Left ventricle myocardium superior (tissue), 1 donor: ENCODE results near the gene SH2B2. TPM values are rescaled to one million over a fixed set of nuclear protein-coding genes. Genes with fewer than 3 reads are reported as not detected.
A peak's percentile ranks its signal among the peaks of the same experiment; 100 is the strongest.

Source experiments
- ATAC-seq: fragments of 200-7000 bp; cut with Tn5 transposase; one replicate; pipeline ENCODE4 v1.9.1; 2020; ENCODE audit warnings: mild to moderate bottlenecking, moderate library complexity
- DNase-seq: peaks from one replicate; pipeline ENCODE4 v3.0.0-alpha.2; 2020
- intact Hi-C: fragments of 100-400 bp; cut with micrococcal nuclease; formaldehyde crosslinking; loops from one replicate; pipeline ENCODE4 v1.11.0; 2022
- long read RNA-seq: library from polyadenylated mRNA; unstranded; transcript quantifications from one replicate; pipeline ENCODE4 v2.0.0, GENCODE V29; 2021
- total RNA-seq: library from RNA; stranded (reverse); fragmentation: NEBNext Ultra II Directional; extraction: Animal tissue kit (Norgen Biotek cat#: 25700); gene quantifications from one replicate; pipeline ENCODE4 v1.2.1, GENCODE V29; 2021
- donor health status: DM: no; HTN: yes; CAD: no; lungs with severe emphysema.

SH2B2 gene
- 0.99 TPM for total RNA-seq
- long read RNA-seq, partial matches to known transcripts, result 1 of 2 reads
- long read RNA-seq, other reads (novel, unspliced or antisense), result 1 of 2 reads

DNA sequence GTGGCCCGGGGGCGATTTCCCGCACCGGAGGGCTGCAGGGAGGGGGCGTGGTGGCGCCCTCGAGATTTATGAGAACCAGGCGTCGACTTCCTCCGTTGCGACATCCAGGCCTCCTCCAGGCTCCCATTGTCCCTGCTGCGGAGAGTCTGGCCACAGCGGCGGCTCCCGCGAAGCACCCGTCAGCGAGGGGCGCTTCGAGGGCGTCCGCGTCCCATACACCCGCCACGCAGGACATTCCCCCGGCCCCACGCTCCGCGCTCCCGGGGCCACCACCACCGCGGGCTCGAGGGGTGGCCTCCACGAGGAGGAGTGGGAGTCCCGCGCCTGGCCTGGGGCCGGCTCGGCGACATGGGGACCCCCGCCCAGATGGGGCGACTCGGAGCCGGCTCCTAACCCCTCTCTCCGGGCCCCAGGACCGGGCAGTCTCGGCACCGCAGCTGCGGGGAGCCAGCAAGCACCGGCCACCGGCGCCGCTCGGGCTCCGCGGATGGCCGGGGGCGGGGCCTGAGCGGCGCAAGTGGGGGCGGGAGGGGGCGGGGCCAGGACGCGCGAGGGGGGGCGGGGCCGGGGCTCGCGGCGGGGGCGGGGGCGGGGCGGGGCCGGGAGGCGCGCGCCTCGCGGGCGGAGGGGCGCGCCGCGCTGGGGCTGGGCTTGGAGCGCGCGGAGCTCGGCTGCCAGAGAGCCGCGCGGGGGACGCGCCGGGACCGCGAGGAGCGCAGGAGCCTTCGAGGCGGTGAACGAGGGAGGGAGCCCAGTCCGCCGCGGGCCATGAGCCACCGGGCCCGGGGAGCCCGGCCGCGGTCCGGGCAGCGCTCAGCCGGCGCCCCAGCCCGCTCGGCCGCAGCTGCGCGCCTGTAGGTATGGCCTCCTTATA is at the start of gene SH2B2:
Gene SH2B2 (plus strand): TSS at position 632 of the 874 bp plus-strand sequence. CDS start 13,683 bp downstream, outside the sequence.
- intact Hi-C loops, result no loop called here
- DNase-seq (peak; percentile 84), ATAC-seq (peak; percentile 79)

DNA sequence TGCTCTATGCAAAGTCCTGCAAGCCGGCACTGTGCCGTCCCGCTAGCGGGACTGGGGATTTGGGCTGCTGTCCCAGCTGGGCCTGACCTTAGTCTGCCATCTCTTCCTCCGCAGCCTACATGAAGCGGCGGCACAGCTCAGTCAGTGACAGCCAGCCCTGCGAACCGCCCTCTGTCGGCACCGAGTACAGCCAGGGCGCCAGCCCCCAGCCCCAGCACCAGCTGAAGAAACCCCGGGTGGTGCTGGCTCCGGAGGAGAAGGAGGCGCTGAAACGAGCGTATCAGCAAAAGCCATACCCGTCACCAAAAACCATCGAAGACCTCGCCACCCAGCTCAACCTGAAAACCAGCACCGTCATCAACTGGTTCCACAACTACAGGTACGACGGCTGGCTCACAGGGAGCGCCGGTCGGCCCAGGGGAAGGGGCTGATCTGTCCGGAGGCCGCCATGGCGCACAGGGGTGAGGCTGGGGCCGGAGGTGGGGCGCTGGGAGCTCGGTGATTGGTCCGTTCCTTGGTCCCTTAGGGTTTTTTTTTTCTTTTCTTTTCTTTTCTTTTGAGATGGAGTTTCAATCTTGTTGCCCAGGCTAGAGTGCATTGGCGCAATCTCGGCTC is 47.4 kb upstream of the SH2B2 start:
- intact Hi-C loops, result no loop called here
- ATAC-seq (no peak), DNase-seq (no peak)

DNA sequence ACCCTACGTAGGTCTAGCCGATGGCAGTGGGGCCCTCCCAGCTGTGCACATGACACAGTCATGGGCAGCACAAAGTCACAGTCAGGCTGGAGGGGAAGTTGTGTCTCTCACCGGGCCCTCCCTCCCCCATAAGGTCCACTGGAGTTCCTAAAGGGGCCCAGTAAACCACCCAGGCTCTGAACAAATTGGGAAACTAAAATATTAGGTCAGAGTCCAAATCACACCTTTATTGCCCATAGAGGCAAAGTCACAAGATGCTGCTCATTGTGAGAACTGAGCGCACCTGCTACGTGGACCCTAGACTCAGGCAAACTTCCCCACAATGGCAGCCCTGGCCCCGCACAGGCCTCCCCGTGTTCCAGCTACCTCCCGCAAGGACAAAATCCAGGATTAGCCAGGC is 45.2 kb upstream of the SH2B2 start:
- intact Hi-C loops, result no loop called here
- no peak for DNase-seq
- ATAC-seq, result no peak

DNA sequence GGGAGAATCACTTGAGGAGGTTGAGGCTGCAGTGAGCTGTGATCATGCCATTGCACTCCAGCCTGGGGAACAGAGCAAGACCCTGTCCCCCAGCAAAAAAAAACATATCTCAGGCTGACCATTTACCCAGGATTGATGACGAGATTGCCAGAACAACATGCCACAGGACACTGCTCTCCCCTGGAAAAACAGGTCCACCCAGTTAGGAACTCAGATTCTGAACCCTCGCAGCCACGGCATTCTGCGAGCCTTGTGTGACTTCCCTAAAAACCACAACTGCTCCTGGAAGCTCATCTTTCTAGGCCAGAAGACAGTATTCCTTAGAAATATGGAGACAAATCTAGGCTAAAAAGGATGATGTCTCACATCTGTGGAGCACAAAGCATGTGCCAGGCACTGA is 42.1 kb upstream of the SH2B2 start:
- ATAC-seq (no peak), DNase-seq (no peak)
- intact Hi-C loops, result no loop called here

DNA sequence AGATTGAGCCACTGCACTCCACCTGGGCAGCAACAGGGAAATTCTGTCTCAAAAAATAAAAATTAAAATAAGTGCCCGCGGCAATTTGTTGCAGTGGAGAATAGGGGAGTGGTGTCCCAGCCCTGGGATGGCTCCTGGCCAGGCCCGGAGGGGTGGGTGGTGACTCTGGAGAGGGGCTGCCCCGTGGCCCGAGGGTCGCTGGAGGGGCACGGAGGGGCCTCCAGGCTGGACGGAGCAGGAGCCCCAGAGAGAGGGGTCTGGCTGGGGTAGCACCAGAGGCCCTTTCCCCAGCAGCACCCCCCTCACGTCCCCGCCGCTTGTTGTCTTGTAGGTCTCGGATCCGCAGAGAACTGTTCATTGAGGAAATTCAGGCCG is 38.6 kb upstream of the SH2B2 start:
- intact Hi-C loops, result no loop called here
- DNase-seq (no peak), ATAC-seq (no peak)

DNA sequence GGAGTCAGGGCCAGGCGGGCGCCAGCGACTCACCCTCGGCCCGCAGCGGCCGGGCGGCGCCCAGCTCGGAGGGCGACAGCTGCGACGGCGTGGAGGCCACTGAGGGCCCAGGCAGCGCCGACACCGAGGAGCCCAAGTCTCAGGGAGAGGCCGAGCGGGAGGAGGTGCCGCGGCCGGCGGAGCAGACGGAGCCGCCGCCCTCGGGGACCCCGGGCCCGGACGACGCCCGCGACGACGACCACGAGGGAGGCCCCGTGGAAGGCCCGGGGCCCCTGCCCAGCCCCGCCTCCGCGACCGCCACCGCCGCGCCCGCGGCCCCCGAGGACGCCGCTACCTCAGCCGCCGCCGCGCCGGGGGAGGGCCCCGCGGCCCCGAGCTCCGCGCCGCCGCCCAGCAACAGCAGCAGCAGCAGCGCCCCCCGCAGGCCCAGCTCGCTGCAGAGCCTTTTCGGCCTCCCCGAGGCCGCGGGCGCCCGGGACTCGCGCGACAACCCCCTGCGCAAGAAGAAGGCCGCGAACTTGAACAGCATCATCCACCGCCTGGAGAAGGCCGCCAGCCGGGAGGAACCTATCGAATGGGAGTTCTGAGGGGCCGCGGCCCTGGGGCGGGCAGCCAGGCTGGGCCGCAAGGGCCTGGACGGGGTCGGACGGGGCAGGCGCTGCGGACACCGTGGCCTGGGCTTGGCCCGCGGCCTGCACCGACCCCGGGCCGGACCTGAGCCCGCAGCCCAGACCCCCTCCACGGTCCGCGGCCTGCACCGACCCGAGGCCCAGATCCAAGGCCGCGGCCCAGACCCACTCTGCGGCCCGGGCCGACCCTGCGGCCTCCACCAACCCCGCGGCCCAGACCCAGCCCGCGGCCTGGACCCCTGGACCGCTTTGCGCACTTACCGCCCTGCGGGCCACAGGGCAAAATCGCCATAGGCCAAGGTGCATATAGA is 37.9 kb upstream of the SH2B2 start:
- DNase-seq (no peak), ATAC-seq (no peak)
- intact Hi-C loops, result no loop called here

DNA sequence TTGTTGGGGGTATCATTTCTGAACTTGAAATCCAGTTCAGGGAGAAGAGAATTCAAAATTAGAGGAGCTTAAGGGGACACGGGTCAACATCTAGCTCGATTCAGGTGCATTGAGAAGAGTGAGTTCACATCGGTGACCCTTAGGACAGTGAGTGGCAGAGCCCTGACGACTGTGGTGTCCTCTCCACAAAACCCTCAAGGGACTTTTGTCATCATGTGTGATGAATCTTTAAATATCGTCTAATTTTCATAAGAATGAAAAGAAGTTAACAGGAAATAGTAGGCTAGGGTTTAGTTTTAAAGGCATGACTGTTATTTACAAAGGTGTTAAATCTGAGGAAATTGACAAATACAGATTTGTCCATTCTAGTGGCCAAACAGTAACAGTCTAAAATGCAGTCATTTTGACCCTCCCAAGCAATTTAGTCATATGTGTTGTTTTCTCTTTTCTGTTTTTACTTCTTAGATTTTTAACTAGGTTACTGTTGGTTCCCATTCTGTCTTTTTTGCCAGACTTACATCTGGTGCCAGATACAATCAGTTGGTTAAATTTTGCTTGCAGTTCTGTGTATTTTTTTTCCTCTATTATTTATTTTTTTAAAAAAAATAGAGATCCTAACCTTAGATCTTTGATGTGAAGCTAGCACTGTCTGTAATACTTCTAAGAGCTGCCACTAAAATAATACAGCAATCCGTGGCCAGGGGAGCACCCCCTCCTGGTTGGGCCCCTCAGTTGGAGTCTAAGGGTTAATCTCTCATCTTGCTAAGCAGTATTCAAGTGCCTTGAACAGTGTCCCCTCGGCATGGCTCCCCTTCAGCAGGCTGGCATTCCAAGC is 34.9 kb upstream of the SH2B2 start:
- no peak for DNase-seq
- ATAC-seq, result no peak
- intact Hi-C loops, result loop anchor here (10.0 kb wide), 1 partner anchor 637 kb away; no protein-coding TSS in a partner anchor

DNA sequence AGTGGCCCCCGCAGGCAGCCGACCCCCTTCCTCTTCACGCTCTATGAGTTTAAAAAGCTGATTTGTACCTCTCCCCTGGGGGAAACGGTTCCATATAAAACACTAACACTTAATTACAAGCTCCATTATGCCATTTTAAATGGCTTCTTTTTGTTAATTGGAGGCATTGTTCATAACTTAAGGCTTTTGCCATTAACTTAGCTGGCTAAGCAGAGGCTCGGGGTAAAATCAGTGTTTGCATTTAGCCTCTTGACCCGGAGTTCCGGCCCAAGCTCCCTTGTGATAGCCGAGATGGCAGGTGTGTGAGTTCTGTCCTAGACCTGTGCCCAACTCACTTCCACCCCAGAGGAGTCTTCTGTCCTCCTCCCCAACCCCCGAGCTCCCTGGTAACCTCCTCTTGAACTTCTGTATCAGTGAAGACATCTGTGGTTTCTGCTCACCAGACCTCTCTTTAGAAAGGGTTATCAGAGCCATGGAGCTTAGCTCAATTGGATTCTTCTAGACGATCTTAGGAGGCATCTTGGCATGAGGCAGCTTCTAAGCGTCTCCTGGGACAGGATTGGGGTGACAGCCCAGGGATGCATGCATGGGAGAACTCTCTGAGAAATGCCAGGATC is 34.2 kb upstream of the SH2B2 start:
- intact Hi-C loops, result loop anchor here (10.0 kb wide), 1 partner anchor 638 kb away; no protein-coding TSS in a partner anchor
- DNase-seq, result no peak
- no peak for ATAC-seq

DNA sequence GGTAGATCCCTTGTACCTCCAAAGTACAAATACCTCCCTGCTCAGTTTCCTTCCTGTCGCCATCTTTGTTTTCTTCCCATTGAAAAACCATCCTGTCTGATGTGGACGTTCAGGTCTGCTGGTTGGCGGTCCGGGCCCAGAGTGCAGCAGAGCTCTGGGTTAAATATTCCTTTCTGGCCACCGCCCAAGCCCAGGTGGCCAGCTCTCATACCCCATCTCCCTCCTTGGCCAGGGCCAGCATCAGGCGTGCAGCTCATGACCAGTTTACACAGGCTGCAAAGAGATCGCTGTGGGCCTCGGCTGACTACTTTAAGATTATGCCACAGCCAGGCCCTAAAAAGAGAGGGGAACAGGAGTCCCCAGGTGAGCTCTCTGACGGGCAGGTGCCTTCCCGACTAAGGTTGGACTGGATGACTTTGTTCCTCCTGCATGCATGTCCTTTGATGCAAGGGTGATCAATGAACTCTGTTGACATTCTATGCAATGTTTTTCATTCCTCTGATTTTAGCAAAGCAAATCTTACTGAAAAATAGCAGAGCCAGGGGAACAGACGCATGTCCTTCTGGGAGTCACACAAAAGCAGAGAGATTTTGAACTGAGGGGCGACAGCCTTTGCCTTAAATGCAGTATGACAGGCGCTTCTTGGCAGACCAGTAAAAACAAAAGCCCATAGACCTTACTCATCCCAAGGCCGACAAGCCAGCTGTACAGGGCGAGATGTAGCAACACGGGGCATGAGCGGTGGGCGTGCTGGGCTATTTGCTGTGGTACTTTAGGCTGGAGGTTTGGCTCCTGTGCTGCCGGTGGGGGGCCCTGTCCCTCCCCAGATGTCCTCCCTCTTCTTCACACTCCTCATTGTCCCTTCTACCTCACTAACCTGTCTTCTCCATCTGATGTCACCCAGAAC is 33.3 kb upstream of the SH2B2 start:
- intact Hi-C loops, result loop anchor here (10.0 kb wide), 1 partner anchor 639 kb away; no protein-coding TSS in a partner anchor
- ATAC-seq (no peak), DNase-seq (no peak)

DNA sequence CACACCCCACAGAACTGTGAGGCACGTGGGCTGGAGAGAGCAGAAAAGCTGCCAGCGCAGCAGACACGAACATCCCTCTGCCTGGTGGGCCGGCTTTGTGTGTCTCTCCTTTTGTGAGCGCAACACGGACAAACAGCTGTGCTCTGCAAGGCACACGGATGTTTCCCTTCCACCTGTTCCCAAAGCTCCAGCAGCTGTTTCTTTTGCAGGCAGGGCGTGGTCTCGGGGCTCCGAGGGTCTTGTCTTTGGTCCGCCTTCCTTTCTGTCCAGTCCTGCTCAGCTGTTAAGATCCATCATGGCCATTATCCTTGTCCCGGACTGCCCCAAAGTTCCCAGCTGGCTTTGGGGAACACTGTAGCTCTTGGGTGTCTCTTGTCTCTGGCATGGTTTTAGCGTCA is 32.7 kb upstream of the SH2B2 start:
- ATAC-seq (no peak), DNase-seq (no peak)
- intact Hi-C loops, result loop anchor here (10.0 kb wide), 1 partner anchor 639 kb away; no protein-coding TSS in a partner anchor

DNA sequence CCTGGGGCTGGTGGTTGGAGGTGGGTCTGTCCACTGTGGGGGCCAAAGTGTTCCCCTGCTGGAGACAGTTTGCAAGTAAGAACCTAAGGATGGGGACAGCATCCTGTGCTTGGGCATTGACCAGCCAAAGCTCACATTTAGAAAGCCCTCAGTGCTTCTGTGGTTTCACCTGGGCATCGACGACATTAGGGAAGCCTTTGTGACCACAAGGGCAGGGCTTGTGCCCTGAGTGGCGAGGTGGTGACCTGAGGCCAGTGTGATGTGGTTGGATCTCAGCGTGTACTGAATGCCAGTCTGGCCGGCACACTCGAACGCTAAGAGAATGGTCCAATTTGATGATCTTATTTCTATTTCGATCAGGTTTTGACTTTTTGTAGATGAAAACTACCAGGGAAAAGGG is 32.1 kb upstream of the SH2B2 start:
- ATAC-seq (no peak), DNase-seq (no peak)

DNA sequence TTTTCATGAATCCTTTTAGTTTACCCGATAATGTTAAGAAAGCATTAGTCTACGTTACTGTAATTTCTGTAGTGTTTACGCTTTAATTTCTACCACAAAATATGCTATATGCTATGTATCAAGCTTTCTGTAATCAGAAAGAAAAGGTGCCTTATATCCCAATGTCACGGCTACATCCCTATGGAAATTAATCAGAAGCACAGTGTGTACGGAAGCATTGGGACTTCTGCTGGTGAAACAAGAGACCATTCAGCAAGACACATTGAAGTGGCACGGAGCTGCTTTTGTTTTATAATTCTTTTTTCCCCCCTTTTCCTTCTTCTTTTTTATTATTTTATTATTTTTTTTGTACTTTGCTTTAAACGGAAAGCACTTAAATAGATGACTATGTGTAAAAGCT is 31.2 kb upstream of the SH2B2 start:
- DNase-seq, result no peak
- ATAC-seq, result no peak
- intact Hi-C loops, result loop anchor here (10.0 kb wide), 1 partner anchor 641 kb away; no protein-coding TSS in a partner anchor

More for the DNA sequence above, 32.1 kb upstream of the SH2B2 start:
- intact Hi-C loops, result loop anchor here (10.0 kb wide), 1 partner anchor 640 kb away; no protein-coding TSS in a partner anchor

DNA sequence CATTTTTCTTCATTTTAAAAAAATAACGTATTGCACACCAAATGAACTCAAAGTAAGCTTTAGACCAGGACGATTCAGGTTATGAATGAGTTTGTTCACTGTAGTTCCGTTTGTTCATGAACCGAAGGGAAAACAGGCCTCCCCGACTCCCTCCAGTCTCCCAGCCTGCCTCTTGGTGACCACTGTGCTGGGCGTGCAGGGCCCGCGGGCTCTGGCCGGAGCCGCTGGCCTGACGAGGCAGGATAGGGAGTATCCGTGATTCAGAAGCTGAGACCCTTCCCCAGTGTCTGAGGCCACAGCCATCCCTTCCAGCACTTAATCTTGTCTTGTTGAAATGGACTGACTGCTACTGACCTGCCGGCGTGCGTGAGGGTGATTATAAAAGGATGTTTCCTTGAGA is 30.8 kb upstream of the SH2B2 start:
- no peak for DNase-seq
- ATAC-seq, result no peak
- intact Hi-C loops, result loop anchor here (10.0 kb wide), 1 partner anchor 641 kb away; no protein-coding TSS in a partner anchor

DNA sequence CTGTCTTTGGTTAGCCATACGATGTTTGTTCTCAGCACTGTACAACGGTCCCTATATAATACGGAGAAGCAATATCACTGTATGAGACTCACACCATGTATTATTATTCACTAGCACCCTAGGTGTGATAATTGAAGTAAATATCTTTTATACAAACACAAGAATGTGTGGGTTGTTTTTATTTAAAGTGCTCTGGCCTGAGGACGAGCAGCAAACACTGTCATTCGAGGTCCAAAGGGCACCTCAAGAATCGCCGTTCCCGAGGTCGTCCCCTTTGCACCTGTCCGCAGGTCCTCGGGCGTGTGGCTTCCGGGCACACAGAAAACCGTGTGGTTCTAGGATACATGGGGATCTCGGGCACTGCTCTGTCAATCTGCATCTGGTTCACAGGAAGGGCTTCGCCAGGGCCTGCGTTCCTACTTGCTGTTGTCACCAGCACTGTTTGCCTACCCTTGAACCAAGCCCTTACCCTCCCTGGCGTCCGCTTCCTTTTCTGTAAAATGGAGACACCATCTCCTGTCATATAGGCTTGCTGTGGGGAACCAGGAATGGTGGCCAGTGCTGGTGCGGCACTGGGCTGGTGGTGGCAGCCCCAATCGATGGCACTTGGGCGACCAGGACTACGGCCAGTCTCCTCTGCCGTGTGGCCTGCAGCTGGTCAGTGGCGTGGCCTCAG is 28.5 kb upstream of the SH2B2 start:
- ATAC-seq, result no peak
- DNase-seq, result no peak
- intact Hi-C loops, result loop anchor here (10.0 kb wide), 1 partner anchor 643 kb away; no protein-coding TSS in a partner anchor

DNA sequence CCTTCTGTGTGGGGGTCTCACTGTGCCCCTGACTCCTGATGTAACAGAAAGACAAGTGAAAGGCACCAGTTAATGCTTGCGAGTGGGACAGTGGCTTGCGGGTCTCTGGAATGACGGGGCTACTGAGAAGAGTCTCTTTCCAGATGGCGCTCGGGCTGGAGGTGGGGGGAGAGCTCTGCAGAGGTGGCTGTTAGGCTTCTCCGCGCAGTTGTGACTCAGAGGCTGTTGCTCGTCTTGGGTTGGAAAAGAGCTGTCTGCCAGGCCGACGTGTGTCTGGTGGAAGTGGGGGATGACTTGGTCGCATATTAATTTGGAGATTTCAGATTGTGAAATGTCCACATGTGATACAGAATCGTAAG is 27.9 kb upstream of the SH2B2 start:
- no peak for DNase-seq
- no peak for ATAC-seq
- intact Hi-C loops, result loop anchor here (10.0 kb wide), 1 partner anchor 644 kb away; no protein-coding TSS in a partner anchor

DNA sequence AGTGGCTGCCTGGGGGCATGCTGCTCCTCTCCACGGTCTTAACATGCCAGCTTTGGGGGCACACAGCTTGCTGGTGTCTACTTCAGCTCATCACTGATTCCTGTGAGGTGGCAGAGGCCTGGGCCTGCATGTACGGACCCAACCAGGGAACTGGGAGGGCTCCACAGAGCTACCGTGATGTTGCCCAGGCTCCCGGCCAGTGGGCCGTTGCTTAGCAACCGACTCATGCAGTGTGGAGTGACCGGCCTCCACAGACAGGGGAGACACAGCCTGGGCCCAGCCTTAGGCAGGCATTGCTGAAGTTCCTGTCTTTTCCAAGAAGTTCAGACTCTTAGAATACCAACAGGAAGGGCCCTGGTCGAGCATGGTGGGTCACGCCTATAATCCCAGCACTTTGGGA is 25.8 kb upstream of the SH2B2 start:
- ATAC-seq (peak; percentile 94), DNase-seq (peak; percentile 71)
- intact Hi-C loops, result no loop called here
